ENCODE data around the gene ME3. TPM values are rescaled to one million over a fixed set of nuclear protein-coding genes. Genes with fewer than 3 reads are reported as not detected.
A peak's percentile ranks its signal among the peaks of the same experiment; 100 is the strongest.

The ME3 gene
- 19.9 and 27.4 TPM in 2 replicates for total RNA-seq

- TF ChIP-seq, protein P1, sequence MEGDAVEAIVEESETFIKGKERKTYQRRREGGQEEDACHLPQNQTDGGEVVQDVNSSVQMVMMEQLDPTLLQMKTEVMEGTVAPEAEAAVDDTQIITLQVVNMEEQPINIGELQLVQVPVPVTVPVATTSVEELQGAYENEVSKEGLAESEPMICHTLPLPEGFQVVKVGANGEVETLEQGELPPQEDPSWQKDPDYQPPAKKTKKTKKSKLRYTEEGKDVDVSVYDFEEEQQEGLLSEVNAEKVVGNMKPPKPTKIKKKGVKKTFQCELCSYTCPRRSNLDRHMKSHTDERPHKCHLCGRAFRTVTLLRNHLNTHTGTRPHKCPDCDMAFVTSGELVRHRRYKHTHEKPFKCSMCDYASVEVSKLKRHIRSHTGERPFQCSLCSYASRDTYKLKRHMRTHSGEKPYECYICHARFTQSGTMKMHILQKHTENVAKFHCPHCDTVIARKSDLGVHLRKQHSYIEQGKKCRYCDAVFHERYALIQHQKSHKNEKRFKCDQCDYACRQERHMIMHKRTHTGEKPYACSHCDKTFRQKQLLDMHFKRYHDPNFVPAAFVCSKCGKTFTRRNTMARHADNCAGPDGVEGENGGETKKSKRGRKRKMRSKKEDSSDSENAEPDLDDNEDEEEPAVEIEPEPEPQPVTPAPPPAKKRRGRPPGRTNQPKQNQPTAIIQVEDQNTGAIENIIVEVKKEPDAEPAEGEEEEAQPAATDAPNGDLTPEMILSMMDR (IDR thresholded peaks at IDR 0.05; ENCODE audit: insufficient read depth, low read depth, low read length) = no peak
- DNase-seq (ENCODE audit: low read depth) = peak; percentile 52
Observed at GRCh38 chr11:86672007-86672621, at the start of gene ME3. Gene ME3, minus strand, starts transcription at chr11:86672616.

DNA sequence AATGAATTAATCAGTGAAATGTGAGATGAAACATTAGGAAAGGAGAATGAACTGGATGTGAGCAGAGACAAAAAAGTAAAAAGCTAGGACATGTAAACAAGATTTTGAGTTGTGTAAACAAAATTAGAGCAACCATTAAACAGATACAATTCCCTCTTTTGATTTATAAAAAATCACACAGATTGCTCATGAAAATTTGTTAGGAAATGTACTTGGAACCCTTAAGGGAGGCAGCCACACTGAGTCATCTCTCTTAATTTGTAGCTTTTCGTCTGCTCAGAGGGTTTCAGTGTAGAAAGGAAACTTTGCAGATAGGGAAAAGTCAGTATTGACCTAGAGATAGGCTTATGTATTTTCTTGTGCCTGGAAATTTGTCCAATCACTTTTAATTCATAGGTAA is 49.6 kb upstream of the ME3 start:
- TF ChIP-seq, protein P1 (IDR thresholded peaks at IDR 0.05; ENCODE audit: insufficient read depth, low read depth, low read length) = no peak
- no peak overlapping the region for H3K4me3 ChIP-seq (ENCODE audit: low read depth, low read length)
- peak; percentile 77 for DNase-seq (ENCODE audit: low read depth)

More at GRCh38 chr11:86672007-86672621, at the start of gene ME3:
- peak within 1 kb of the TSS; percentile 72 for H3K4me3 ChIP-seq (ENCODE audit: low read depth, low read length)

DNA sequence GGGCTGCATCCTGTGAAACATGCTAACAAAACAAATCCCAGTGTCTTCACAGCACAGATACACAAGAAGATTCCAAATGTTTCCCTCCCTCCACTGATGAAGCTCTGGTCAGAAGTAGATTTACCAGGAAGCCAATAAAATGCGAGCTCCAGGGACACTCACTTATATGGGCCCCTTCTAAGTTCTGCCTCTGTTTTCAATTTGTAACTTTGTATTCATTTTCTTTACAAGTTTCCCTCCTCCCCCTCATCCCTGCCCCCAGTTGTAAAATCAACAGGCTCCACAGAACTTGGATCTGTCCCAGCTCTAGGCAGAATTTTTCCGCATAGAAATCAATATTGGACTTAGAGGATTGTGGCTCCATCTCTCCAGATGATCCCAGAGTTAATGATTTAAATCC is 48.1 kb upstream of the ME3 start:
- peak; percentile 18 for DNase-seq (ENCODE audit: low read depth)
- TF ChIP-seq, protein P1 (IDR thresholded peaks at IDR 0.05; ENCODE audit: insufficient read depth, low read depth, low read length) = no peak
- no peak overlapping the region for H3K4me3 ChIP-seq (ENCODE audit: low read depth, low read length)

DNA sequence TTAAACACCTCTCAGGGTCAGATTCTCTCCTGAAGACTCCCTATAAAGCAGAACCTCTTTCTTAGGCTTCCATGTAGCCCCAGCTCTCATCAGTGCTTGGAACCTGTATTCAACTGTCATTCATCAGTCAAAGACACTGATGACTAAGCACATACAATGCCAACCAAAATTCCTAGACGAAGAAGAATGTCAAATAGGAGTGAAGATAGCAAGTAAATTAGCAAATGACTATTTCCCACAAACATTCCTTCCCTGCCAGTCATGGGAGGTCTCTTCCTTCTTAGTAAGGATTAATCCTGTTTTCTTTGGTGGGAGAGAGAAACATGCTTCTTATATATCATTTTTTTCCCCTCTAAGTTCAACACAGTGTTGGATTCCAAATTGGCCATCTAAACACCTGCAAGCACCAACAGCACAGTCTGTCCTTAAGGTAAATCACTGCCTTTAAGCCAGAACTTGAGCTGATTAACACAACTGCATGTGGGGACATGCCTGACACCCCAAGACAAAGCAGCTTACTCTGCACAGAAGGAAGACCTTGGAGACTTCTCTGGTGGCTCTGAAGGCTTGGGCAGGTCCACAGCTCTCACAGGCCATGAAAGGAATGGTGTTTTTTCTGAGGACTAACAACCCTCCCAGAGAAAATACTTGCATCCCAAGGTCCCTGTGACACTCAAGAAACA is 47.5 kb upstream of the ME3 start:
- H3K4me3 ChIP-seq (ENCODE audit: low read depth, low read length) = no peak overlapping the region
- no peak for DNase-seq (ENCODE audit: low read depth)
- TF ChIP-seq, protein P1 (IDR thresholded peaks at IDR 0.05; ENCODE audit: insufficient read depth, low read depth, low read length) = no peak

- no peak for DNase-seq (ENCODE audit: low read depth)
- TF ChIP-seq, protein P1 (IDR thresholded peaks at IDR 0.05; ENCODE audit: insufficient read depth, low read depth, low read length) = no peak
- H3K4me3 ChIP-seq (ENCODE audit: low read depth, low read length) = no peak overlapping the region
Observed at GRCh38 chr11:86718999-86719398, 46.6 kb upstream of the ME3 start.

DNA sequence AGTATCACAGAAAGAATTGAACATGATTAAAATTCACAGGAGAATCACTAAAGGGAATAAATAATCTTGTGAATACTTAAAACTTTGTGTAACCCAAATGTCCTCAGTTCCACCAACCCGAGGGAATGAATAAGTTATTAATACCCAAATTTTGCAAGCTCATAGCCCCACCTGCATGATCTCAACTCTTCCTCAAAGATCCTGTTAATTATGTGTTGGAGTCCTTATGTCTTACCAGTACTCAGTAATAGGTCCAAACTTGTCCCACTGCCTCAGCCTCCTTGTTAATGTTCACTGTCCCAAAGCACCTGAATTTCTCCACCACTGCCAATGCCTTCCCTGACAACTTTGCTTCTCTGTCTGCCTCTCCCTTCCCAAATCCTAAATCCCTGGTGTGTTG is 46.1 kb upstream of the ME3 start:
- TF ChIP-seq, protein P1 (IDR thresholded peaks at IDR 0.05; ENCODE audit: insufficient read depth, low read depth, low read length) = no peak
- DNase-seq (ENCODE audit: low read depth) = no peak
- no peak overlapping the region for H3K4me3 ChIP-seq (ENCODE audit: low read depth, low read length)
